DND-41 (cell line): ENCODE measurements around the gene MAGEA11.

ENCODE experiments used
- EZH2 ChIP-seq: IDR thresholded peaks from 3 replicates; pipeline ENCODE4 v1.6.1; 2012; ENCODE audit warnings: borderline replicate concordance, low read depth, mild to moderate bottlenecking, moderate library complexity, low read length, inconsistent platforms; ENCODE audit not compliant: severe bottlenecking
- TF ChIP-seq, protein P1 (sequence below): IDR thresholded peaks from 2 replicates; pipeline ENCODE4 v1.5.1; 2012; ENCODE audit warnings: borderline replicate concordance, low read length, moderate library complexity, mild to moderate bottlenecking; ENCODE audit not compliant: poor library complexity, severe bottlenecking; ENCODE audit errors: extremely low read depth

DNA sequence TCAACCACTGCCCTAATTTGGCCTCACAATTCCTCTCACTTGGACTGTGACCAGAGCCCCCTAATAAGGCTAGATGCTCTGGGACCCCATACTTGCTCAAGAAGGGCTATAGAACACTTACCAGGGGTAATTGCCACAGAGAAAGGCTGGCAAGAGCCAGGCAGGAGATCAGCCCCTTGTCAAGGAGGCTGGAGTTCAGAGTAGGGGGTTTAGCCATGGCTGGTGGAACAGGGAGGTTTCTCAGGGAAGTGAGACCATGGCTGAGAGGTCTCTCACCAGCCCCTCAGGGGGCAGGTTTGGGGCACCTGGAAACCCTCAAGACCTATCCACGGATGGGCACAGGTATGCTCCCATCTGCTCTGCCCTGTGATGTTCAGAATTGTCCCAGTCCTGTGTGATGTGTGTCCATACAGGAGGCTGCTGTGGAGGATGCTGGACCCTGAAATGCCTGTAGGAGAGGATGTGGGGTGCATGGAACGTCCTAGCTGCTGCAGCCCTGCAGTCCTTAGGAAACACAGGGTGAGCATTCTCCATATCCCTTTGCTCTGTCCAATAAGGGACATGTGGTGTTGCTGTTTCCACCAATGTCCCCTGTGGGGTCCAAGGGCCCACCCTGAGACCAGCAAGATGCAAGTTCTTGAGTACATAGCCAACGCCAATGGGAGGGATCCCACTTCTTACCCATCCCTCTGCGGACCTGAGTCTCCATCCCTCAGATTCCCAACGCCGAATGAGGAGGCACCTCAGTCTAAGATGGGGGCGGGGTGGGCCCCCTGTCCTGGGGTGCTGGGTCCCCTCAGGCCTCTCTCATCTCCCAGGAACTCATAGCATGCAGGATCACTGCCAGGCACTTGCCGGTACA is 45.6 kb downstream of the MAGEA11 start:
- TF ChIP-seq EZH2: no peak
- TF ChIP-seq, protein P1, sequence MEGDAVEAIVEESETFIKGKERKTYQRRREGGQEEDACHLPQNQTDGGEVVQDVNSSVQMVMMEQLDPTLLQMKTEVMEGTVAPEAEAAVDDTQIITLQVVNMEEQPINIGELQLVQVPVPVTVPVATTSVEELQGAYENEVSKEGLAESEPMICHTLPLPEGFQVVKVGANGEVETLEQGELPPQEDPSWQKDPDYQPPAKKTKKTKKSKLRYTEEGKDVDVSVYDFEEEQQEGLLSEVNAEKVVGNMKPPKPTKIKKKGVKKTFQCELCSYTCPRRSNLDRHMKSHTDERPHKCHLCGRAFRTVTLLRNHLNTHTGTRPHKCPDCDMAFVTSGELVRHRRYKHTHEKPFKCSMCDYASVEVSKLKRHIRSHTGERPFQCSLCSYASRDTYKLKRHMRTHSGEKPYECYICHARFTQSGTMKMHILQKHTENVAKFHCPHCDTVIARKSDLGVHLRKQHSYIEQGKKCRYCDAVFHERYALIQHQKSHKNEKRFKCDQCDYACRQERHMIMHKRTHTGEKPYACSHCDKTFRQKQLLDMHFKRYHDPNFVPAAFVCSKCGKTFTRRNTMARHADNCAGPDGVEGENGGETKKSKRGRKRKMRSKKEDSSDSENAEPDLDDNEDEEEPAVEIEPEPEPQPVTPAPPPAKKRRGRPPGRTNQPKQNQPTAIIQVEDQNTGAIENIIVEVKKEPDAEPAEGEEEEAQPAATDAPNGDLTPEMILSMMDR: no peak
